GM21360 (cell line): ENCODE data around the gene EDN2.

Experiments used
- ATAC-seq: cut with Tn5 transposase; IDR thresholded peaks from one replicate; pipeline ENCODE4 v1.9.1; 2021; ENCODE audit warnings: mild to moderate bottlenecking, moderate library complexity; ENCODE audit not compliant: unreplicated experiment

The EDN2 gene

GRCh38 chr1:41518471-41518870 is 34.0 kb upstream of the EDN2 start:
- ATAC-seq: no peak

GRCh38 chr1:41517062-41517438 is 32.6 kb upstream of the EDN2 start:
- ATAC-seq: no peak

DNA sequence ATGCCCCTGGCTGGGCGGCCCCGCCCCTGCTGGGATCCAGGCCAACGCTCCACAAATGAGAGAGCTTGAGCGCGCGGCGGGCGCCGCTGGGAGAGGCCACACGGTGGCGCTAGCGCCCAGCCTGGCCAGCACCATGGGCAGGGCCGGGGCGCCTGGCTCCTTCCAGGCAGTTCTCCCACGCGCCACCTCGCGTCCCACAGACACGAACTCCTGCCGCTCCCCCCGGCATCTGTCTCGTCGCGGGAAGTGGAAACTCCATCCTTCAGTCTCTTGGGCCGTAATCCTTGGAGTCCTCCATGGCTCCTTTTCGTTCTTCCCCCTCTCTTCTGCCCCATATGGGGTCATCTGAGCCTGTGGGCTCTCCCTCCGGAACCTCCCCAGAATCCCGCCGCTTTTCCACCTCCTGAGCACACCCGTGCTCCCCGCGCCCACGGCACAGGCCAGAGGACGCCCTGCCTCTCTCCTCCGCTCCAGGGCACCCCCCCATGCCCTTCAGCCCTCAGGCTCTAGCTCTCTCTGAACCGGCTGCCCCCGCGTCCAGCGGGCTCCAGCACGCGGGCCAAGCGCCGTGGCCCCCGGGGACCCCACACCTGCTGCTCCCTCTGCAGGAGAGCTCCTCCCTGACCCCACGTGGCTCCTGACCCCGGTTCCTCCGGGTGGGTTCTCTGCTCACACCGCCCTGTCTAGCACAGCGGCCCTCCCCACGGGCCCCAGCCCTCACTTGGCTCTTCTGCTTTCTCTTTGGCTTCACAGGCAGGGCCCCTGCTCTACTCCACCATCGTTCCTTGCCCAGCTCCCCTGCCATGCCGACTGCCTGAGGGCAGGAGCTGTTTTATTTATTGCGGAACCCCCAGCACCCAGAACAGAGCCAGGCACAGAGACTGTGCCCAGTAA is 31.9 kb upstream of the EDN2 start:
- ATAC-seq: peak; percentile 60

DNA sequence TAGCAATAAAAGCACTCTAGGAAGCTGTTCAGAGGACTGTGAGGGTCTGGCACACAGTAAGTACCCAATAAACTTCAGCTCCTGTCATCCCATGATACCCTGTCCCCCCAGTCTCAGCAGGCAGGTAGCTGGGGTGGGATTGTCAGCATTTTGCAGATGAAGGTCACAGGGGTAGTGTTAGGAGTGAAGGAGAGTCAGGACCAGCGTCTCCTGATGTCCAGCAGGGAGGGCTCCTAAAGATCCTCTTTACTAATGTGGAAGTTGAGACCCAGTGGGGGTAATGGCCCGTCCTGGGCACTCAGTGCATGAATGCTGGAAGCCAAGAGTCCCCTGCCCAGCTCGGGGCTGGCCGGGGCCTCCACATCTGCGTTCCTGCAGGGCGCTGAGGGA is 31.3 kb upstream of the EDN2 start:
- no peak for ATAC-seq

DNA sequence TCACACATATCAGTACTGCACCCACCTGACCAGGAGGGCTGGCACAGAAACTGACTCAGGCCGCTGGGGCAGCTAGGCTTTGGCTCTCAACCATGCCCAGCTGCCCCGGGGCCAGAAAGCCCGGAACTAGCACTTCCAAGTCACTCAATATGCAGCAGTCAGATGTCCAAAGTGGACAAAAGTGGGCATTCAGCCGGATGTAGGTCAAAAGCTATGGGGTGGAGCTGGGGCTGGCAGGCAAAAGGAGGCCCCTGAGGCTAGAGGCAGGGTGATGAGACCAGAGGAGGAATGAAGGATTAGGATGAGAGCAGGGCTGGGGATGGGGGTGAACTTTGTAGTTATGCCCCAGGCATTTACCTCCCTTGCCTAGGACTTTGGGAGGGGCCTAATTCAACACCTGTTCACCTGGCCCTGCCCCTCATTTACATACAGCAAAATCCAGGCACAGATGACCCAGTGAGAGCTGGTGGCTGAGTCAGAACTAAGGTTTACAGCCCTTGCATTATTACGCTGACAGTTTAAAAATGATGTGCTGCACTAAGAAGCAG is 30.7 kb upstream of the EDN2 start:
- ATAC-seq: no peak

- ATAC-seq: no peak
These were observed 29.9 kb upstream of the EDN2 start for GRCh38 chr1:41514381-41514780.

- ATAC-seq: no peak
These were observed 28.9 kb upstream of the EDN2 start for GRCh38 chr1:41513383-41513735.

DNA sequence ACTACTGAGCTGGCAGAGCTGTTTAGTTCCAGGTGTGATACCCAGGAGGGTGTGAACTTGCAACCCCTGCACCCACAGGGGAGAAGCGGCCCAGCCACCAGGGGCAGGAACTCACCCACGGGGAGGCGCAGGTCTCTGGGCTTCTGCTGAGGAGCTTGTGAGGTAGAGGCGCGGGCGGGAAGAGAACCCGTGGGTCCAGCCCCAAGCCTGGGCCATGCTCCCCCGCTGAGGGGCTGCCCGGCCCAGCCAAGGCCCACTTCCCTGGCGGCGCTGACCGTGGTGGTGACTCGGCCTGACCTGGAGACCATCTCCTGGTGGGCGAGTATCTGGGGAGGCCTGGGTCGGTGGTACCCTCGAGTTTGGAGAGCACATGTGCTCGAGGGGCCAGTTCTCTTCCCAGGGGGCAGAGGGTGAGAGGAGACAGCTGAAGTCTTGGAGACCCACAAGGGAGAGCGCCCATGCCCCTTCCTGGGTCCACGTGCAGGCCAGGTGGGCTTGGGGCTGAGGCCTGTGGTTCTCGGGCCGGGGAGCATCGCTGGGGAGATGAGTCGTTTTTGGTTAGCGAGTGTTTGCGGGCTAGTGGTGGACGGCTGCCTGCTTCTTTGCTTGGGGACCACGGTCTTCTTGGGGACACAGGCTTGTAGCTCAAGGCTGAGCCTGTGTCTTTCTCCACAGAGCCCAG is 28.4 kb upstream of the EDN2 start:
- no peak for ATAC-seq

DNA sequence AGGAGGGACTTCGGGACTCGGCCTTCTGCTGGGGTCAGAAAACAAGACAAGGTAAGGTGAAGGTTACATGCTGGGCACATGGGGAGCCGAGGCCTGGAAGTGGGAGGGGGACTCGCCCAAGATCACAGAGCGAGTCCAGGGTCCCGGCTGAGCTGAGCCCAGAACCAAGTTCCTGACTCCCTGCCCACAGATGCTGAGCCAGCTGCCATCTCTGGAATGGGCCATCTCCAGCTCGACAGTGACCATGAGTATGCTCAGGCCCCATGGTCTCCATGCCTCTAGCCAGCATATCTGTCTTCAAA is 26.7 kb upstream of the EDN2 start:
- no peak for ATAC-seq

DNA sequence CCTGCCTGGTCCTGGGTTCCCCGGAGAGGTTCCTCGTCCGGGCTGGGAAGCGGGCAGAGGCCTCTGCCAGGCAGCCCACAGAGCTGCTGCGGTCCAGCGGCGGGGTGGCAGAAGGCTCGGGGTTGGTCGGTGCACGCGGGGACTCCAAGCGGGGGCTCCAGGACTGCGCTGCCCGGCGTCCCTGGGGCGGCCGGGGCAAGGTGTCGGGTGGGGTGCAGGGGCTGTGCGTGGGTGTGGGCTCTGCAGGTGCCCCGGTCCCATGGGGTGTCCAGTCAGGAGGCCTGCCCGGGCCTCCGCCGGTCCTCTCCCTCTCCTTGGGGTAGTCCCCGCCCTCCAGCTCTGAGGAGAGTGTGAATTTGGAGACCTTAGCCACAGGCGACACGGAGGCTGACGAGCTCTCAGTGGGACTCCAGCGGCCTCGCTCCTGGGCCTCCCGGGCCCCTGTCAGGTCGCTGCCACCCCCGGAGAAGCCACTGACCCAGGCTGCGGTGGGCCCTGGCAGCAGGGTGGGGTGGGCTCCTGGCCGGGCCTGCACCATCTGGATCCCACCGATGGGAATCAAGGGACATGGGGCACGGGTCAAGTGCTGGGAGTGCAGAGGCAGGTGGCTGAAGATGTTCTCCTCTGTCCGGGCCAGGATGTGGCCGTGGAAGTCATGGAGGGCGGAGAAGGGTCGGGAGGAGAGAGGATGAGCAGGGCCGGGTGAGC is 26.2 kb upstream of the EDN2 start:
- no peak for ATAC-seq

DNA sequence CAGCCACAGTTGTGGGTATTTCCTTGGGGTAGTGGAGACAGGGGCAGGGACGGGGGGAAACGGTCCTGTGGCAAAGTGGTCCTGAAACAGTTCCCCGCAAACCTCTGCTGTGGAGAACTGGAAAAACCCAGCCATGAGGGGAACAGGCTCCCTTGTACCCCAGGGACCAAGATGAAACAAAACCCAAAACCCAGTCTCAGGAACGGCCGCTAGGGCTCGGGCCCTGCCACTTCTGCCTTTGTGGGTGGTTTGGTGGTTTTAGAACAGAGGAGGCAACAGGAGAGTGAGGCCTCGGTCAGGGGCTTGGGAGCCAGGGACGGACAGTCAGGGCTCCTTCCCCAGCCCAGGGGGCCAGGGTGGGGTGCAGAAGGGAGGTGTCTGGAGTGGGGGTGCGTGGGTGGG is 24.8 kb upstream of the EDN2 start:
- ATAC-seq: no peak

DNA sequence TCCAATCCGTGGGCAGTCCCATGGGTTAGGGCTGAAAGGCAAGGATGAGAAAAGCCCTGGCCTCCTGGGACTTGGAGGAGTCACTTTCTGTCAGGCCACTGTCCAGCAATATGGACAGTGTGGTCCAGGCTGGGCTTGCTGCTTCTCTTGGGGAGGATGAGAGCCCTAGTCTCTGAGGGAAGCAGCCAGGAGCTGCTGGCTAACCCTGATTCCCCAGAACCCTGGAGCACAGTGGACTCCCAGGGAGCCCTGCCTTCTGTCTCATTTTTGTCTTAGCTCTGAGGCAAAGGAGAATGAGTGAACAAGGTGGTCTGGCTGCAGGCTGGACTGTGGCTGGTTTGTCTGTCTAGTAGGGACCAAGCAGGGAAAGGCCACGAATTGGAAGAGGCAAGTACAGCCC is 23.8 kb upstream of the EDN2 start:
- no peak for ATAC-seq

GRCh38 chr1:41507836-41508235 is 23.4 kb upstream of the EDN2 start:
- no peak for ATAC-seq

DNA sequence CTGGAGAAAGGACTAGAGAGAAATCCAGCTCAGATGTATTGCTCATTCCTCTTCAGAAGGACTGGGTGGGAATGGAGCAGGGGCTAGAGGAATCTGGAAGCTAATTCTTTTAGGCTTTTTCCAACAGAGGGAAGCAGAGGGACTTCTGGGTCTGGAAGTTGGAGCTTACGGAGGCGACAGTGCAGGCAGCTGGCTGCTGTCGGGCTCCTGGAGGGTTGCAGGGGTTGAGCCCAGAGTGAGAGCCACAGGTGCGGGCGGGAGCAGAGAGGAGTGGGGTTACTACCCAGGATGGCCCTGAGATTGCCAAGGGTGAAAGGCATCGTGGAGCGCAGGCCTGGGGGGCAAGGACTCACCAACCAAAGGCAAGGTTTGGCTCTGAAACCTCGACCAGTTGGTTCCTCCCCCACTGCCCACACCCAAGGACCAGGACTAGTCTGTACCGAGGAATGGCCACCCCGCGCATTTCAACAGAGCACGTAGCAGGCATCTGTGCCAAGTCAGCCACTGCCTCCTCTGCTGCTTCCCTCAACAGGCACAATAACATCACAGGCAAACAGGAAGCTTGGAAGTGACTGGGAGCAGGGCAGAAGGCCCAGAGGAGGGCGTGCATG is 22.7 kb upstream of the EDN2 start:
- no peak for ATAC-seq

DNA sequence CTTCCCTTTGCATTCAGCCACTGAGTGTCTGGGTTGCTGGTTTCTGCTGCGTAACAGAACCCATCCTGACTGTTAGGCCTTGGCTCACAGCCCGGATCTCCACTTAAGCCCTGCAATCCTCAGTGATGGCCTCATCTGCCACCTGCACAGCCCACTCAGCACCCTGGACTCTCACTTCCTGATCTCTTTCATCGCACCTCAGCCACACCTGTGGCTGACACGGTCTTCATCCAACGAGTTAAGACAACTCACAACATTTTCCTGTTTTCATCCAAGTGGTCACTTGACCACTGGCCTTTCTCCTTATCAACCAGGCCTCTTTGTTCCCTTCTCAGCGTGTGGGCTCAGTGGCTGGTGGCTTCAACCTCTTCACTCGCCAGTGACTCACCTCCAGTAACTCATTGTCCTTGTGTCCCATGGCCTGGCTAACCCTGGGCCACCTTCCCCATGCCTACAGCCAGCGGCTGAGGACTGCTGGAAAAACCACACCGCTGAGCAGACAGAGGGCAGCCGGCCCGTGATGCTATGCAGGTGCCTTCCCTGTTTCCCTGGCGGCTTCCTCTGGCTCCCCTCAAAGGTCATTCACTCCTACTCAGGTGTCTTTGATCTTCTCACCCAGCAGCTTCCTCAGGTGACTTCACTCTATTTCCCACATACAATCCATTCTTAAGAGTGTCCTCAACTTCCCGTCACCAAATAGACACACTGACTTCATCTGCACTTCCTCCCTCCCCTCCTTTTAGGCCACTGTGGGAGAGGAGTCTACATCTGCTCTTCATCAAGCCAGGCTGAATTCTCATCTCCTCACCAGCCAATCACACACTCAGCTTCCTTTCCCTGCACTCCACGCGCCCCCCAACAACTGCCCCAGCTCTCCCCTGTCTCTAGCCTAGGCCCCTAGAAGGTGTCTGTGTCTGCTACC is 19.9 kb upstream of the EDN2 start:
- ATAC-seq: no peak

GRCh38 chr1:41503538-41504113 is 19.1 kb upstream of the EDN2 start:
- no peak for ATAC-seq

DNA sequence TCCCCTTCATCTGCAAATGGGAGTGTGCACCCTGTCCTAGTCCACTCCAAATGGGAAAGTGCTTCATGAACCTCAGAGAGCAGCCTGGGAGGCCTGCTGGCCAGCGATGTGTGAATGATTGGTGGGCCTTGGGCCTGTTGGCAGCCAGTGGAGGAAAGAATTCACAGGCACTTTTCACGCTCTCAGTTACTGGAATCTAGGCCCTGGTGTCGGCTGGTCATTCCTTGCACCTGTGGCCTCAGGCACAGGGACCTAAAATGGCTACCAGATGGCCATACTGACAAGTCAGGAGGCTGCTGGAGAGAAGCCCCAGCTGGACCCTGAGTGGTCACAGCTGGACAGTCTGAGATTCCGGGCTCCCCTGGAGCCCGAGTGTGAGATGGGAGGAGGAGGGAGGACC is 18.4 kb upstream of the EDN2 start:
- ATAC-seq: no peak

- no peak for ATAC-seq
These were observed 17.1 kb upstream of the EDN2 start for GRCh38 chr1:41501581-41501980.

DNA sequence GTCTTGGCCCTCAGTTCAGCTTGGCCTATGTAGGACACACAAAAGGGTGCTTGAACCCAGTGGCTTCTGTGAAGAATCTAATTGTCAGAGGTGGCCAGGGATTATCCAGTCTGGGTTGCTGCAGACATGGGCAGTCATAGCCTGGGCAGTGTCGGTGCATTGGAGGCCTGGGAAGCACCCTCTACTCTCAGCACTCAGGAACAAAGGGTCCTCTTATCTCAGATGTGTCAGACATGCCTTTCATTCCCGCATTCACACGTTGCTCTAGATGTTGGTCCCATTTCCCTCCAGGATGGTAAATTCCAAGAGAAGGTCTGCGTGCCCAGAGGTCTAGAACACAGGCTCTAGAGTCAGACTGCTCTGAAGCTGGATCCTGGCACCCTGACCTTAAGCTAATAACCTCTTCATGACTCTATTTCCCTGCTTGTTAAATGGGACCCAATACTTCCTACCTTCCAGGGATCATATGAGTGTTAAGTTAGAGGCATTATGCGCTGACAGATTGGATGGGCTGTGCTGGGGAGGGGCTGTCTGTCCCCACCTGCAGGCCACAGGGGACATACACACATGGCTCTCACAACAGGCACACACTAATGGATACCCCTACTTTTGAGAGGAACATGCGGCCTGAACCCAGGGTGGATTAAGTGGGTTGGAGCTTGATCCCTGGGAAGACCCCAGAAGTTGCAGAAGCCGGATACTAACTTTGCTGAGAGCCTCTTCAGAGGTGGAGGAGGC is 16.5 kb upstream of the EDN2 start:
- no peak for ATAC-seq
